Mucosa of descending colon (tissue), 3 donors: ENCODE results near the gene LRCH1. TPM values are rescaled to one million over a fixed set of nuclear protein-coding genes. Genes with fewer than 3 reads are reported as not detected.
A peak's percentile ranks its signal among the peaks of the same experiment; 100 is the strongest.

Source experiments
- ATAC-seq: fragments of 200-7000 bp; cut with Tn5 transposase; one replicate; pipeline ENCODE4 v1.9.1; 2020; ENCODE audit warnings: mild to moderate bottlenecking, moderate library complexity
- DNase-seq, 3 donors: peaks; one replicate each; pipeline ENCODE4 v3.0.0-alpha.2; 2020
- H3K36me3 ChIP-seq: fragments of 200-600 bp; one replicate; pipeline ENCODE4 v1.8.0; 2021; ENCODE audit warnings: low read depth, mild to moderate bottlenecking
- H3K4me1 ChIP-seq: fragments of 200-600 bp; one replicate; pipeline ENCODE4 v1.8.0; 2021; ENCODE audit warnings: low read depth, mild to moderate bottlenecking
- H3K4me3 ChIP-seq: fragments of 200-600 bp; one replicate; pipeline ENCODE4 v1.8.0; 2021; ENCODE audit warnings: mild to moderate bottlenecking
- H3K9me3 ChIP-seq: fragments of 200-600 bp; one replicate; pipeline ENCODE4 v1.8.0; 2021; ENCODE audit warnings: mild to moderate bottlenecking
- intact Hi-C, 2 donors: fragments of 100-400 bp; cut with DNase I in 1 of 2; cut with micrococcal nuclease in 1 of 2; formaldehyde crosslinking; loops; one replicate each; pipeline versions ENCODE4 v1.11.0 to v1.11.1; 2022; cut with DNase I, micrococcal nuclease
- total RNA-seq, 3 donors: library from RNA; stranded (reverse); fragmentation: NEBNext Ultra II Directional in 2 of 3; extraction: Animal tissue kit (Norgen Biotek cat#: 25700) in 2 of 3; gene quantifications; one replicate each; pipeline versions ENCODE4 v1.2.1 to v1.2.4, GENCODE V29; 2021 to 2023
- TF ChIP-seq, protein P1 (sequence below): fragments of 200-600 bp; IDR thresholded peaks from one replicate; pipeline ENCODE4 v1.8.0; 2022; ENCODE audit warnings: antibody characterized with exemption, mild to moderate bottlenecking
- donor health status: DM: no; HTN: no; CAD: no; lungs with moderate emphysema.
- donor health status: DM: no; HTN: no; CAD: no.
- donor health status: DM: no; HTN: yes; CAD: no.

Gene LRCH1
- total RNA-seq, 3 donors from 2014 or later = 13.4 to 44.1 (median 16.1) TPM

DNA sequence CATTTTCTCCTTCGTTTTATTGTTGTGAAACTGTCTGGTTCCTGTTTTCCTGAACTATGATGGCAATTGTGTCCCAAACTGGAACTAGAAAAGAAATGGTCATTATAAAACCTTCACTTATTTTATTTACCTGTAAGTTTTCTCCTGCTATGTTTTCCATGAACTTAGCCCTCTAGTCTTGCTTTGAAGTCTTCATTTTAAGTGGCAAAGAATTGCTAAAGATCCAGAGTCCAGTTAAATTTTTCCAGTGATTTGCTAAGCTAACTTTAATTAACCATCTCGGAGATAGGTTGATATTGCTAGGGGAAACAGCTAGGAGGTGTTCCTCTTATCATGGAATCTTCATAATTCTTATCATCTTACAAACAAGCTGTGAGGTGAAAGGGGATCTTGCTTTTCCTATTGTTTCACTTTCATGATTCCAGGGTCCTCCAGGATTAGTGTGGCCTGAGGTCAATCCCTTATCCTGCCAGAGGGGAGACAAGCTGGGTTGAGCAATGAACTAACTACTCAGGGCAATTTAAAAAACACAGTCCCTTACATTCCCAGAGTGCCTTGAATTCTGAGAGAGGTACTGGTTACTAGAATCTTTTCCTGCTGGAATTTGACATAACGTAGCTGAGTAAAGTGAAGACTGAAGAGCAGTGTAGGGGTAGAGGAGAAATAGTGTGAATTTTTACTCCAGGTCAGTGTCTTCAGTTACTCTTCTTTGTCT is 131.5 kb downstream of the LRCH1 start:
- H3K9me3 ChIP-seq = no peaks in the 10 kb centered on the region
- peaks cover 2% of the 10 kb centered on the region for H3K4me1 ChIP-seq
- DNase-seq (no peak), ATAC-seq (no peak)
- intact Hi-C loops = loop anchor here in 1 of 2 donors (10.0 kb wide), 1 partner anchor 130 kb away; the partner anchor contains the start of gene LRCH1
- H3K4me3 ChIP-seq = no peak overlapping the region
- TF ChIP-seq, protein P1, sequence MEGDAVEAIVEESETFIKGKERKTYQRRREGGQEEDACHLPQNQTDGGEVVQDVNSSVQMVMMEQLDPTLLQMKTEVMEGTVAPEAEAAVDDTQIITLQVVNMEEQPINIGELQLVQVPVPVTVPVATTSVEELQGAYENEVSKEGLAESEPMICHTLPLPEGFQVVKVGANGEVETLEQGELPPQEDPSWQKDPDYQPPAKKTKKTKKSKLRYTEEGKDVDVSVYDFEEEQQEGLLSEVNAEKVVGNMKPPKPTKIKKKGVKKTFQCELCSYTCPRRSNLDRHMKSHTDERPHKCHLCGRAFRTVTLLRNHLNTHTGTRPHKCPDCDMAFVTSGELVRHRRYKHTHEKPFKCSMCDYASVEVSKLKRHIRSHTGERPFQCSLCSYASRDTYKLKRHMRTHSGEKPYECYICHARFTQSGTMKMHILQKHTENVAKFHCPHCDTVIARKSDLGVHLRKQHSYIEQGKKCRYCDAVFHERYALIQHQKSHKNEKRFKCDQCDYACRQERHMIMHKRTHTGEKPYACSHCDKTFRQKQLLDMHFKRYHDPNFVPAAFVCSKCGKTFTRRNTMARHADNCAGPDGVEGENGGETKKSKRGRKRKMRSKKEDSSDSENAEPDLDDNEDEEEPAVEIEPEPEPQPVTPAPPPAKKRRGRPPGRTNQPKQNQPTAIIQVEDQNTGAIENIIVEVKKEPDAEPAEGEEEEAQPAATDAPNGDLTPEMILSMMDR = no peak
- no peaks in the 10 kb centered on the region for H3K36me3 ChIP-seq

DNA sequence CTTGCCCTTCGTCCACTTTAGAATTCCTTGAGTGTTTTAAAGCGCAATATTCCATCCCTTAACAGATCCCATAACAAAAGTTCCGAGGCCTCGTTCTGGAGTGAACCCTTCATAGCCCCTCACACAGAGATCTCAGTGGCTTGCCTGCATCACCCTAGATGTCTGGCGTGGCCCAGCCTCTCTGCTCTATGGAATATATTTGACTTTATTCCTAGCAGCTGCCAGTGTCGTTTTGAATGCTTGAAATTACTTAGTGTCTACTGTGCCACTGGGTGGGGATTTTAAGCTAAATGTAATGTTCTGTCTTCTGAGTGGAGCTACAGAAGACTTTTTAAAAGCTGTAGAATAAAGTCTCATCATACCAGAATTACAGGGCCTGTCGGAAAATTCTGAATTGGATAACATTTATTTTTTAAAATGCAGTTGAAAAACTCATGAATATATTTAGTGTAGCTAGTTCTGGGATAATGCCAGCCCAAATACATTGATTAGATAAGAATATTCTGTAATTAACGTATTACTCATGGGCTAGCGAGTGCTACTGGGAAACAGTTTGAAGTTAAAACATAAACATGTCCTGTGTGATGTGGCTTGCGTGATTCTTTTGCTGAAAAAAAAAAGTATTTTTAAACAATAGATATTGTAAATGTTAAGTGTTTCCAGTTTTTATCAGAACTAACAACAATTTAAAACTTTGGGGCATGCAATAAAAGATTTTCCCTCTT is 132.2 kb downstream of the LRCH1 start:
- intact Hi-C loops = loop anchor here in 1 of 2 donors (10.0 kb wide), 1 partner anchor 130 kb away; the partner anchor contains the start of gene LRCH1
- DNase-seq (no peak), ATAC-seq (no peak)
- Histone ChIP-seq H3K4me1 (peaks cover 2% of the 10 kb centered on the region), H3K4me3 (no peak overlapping the region), H3K9me3 (no peaks in the 10 kb centered on the region), H3K36me3 (no peaks in the 10 kb centered on the region)
- TF ChIP-seq, protein P1 = no peak

DNA sequence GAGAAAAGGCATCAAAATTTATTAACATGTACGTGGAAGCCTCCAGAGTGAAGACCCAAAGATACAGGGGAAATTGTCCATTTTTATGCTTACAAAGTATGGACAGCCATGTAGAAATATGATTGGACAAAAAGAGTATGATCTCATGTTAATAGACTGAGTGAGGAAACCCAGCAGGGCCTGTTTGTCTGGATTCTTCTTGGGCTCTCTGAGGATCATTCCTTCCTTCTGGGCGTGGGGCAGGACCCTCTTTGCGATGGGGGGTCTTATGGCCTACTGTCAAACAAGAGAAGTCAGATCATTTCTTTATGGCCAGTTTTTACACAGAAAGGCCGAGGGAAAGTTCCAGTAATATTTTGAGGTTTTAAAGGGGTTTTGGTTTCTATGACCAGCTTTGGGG is 133.2 kb downstream of the LRCH1 start:
- Histone ChIP-seq H3K36me3 (no peaks in the 10 kb centered on the region), H3K9me3 (no peaks in the 10 kb centered on the region), H3K4me3 (no peak overlapping the region), H3K4me1 (peaks cover 2% of the 10 kb centered on the region)
- no peak for ATAC-seq
- intact Hi-C loops = loop anchor here in 1 of 2 donors (10.0 kb wide), 1 partner anchor 131 kb away; the partner anchor contains the start of gene LRCH1
- no peak for DNase-seq
- TF ChIP-seq, protein P1 = no peak

DNA sequence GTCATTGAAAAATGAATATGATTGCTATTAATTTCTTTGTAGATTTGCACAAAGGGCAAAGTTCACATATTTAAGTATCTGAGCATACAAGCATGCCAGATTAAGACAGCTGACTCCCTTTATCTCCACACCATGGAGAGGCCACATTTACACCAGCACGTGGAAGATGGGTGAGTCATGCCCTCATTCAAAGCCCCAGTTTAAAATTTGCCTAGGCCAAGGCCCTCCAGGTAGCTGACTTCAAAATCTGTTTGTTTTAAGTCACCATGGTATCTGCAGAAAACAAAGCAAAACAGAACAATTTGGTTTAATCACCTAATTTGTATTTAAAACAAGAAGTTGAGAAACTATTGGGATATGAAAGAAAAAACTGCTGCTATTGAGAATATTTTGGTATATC is 134.8 kb downstream of the LRCH1 start:
- TF ChIP-seq, protein P1 = no peak
- Histone ChIP-seq H3K4me1 (peaks cover 2% of the 10 kb centered on the region), H3K9me3 (no peaks in the 10 kb centered on the region), H3K4me3 (no peak overlapping the region), H3K36me3 (no peaks in the 10 kb centered on the region)
- intact Hi-C loops = loop anchor here in 1 of 2 donors (10.0 kb wide), 1 partner anchor 133 kb away; the partner anchor contains the start of gene LRCH1
- ATAC-seq (peak; percentile 68), DNase-seq (no peak)

DNA sequence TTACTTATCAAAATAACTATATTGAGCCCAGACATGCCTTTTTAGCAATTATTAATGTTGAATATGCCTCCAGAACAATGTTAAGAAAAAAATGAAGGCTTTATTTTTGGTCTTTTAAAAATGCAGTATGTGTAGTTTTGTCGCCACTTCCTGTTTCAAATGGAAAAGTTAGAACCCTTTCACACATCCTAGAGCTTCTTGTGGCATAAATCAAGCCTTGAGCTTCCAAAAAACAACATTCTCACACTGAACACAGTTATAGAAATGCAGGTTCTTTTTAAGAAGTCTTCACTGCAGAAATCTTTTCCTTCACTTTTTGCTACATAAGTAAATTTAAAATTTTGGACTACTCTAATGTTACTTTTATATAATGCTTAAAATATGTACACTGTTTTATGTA is 135.3 kb downstream of the LRCH1 start:
- Histone ChIP-seq H3K4me1 (peaks cover 2% of the 10 kb centered on the region), H3K36me3 (no peaks in the 10 kb centered on the region), H3K4me3 (no peak overlapping the region), H3K9me3 (no peaks in the 10 kb centered on the region)
- DNase-seq (no peak), ATAC-seq (no peak)
- TF ChIP-seq, protein P1 = no peak
- intact Hi-C loops = loop anchor here in 1 of 2 donors (10.0 kb wide), 1 partner anchor 134 kb away; the partner anchor contains the start of gene LRCH1
